Esophagus muscularis mucosa (tissue), 4 donors: ENCODE results near the gene UBE2O.

Experiments
- CTCF ChIP-seq, 3 experiments: fragments of 200-600 bp in 2 of 3; fragments of 450-650 bp in 1 of 3; sonication (generic) in 2 of 3; IDR thresholded peaks; one replicate each; pipeline ENCODE4 v1.5.1; 2017 to 2019; ENCODE audit warnings: antibody characterized with exemption in 3 of 3, mild to moderate bottlenecking in 2 of 3, moderate library complexity in 1 of 3
- EP300 ChIP-seq: sonication (generic); formaldehyde crosslinking; IDR thresholded peaks from one replicate; pipeline ENCODE4 v1.6.1; 2017; ENCODE audit warnings: antibody characterized with exemption
- POLR2A ChIP-seq: fragments of 450-650 bp; IDR thresholded peaks from one replicate; pipeline ENCODE4 v1.6.1; 2017; ENCODE audit warnings: antibody characterized with exemption, moderate library complexity, mild to moderate bottlenecking, low read depth
- POLR2AphosphoS5 ChIP-seq, 2 donors: sonication (generic); formaldehyde crosslinking; IDR thresholded peaks; one replicate each; pipeline ENCODE4 v1.6.1; 2017; ENCODE audit warnings: antibody characterized with exemption in 2 of 2

DNA sequence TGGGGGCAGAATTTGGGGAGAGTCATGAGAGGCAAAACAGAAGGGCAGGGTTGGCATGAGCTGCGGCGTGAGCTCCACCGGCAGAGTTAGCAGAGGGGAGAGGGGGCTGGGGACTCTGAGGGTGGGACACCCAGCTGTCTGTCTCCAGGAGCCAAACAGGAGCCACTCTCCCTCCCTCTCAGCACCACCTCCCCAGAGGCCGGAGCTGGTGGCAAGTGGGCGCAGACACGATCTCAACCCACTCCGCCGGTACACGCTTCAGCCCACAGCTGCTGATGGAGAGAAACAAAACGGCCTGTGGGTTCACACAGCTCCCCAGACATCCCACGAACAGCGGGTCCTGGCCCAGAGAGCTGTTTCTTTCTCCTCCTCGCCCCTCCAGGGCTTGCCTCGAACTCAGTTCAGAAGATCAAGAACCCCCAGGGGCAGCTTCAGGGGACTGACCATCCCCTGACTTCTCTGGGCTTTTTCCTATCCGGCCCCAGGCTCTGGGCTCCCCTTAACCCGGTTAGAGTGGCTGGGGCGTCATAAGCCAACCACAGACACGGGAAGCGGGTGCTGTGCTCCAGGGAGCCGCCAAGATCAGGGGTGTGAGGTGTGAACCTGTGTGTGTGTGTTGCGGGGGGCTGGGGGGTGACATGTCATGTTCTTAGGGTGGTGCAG, 40.7 kb upstream of the UBE2O start:
- TF ChIP-seq POLR2A: no peak
- no peak for TF ChIP-seq CTCF (IDR thresholded peaks at IDR 0.05)
- no peak for TF ChIP-seq POLR2AphosphoS5 (IDR thresholded peaks at IDR 0.05)
- TF ChIP-seq EP300: no peak
